Upper lobe of left lung (tissue), 4 donors: ENCODE results near the gene PSAPL1.

Source experiments
- EP300 ChIP-seq, 4 donors: sonication (generic); formaldehyde crosslinking; IDR thresholded peaks; one replicate each; pipeline ENCODE4 v1.5.1; 2017; ENCODE audit warnings: antibody characterized with exemption in 4 of 4, control low read depth in 2 of 4
- POLR2A ChIP-seq, 4 donors: fragments of 450-650 bp; IDR thresholded peaks; one replicate each; pipeline ENCODE4 v1.5.1; 2016 to 2017; ENCODE audit warnings: antibody characterized with exemption in 4 of 4, mild to moderate bottlenecking in 2 of 4

GRCh38 chr4:7398104-7398423 lies 36.7 kb downstream of the PSAPL1 start:
- TF ChIP-seq EP300 (IDR thresholded peaks at IDR 0.05): no peak
- TF ChIP-seq POLR2A (IDR thresholded peaks at IDR 0.05): no peak
